Thyroid gland (tissue), 4 donors: ENCODE measurements around the gene IGF2BP3. TPM values are rescaled to one million over a fixed set of nuclear protein-coding genes. Genes with fewer than 3 reads are reported as not detected.

Source experiments
- DNase-seq, 2 donors: peaks; one replicate each; pipeline ENCODE4 v3.0.0-alpha.2; 2019
- H3K27ac ChIP-seq, 3 donors: fragments of 200-600 bp; sonication (generic); 1 replicate in 2 of 3; 2 replicates in 1 of 3; pipeline ENCODE4 v1.5.1; 2016 to 2019; ENCODE audit warnings: mild to moderate bottlenecking in 1 of 3, moderate library complexity in 1 of 3
- H3K27me3 ChIP-seq: fragments of 200-600 bp; sonication (generic); one replicate; pipeline ENCODE4 v1.5.1; 2019
- H3K36me3 ChIP-seq, 2 donors: fragments of 200-600 bp; sonication (generic); one replicate each; pipeline ENCODE4 v1.5.1; 2016 to 2019
- H3K4me1 ChIP-seq, 2 donors: fragments of 200-600 bp; sonication (generic); one replicate each; pipeline ENCODE4 v1.5.1; 2017 to 2019
- H3K4me3 ChIP-seq, 3 donors: fragments of 200-600 bp; sonication (generic); replicated peaks in 1 of 3; 1 replicate in 2 of 3; 2 replicates in 1 of 3; pipeline ENCODE4 v1.5.1; 2016; ENCODE audit warnings: mild to moderate bottlenecking in 1 of 3
- H3K9me3 ChIP-seq: fragments of 200-600 bp; sonication (generic); one replicate; pipeline ENCODE4 v1.5.1; 2017
- POLR2A ChIP-seq, 2 donors: fragments of 450-650 bp; IDR thresholded peaks; one replicate each; pipeline ENCODE4 v1.6.1; 2017; ENCODE audit warnings: antibody characterized with exemption in 2 of 2, mild to moderate bottlenecking in 2 of 2, moderate library complexity in 1 of 2
- WGBS, 2 donors: methylation state at CpG; one replicate each; pipeline ENCODE4 v1.1.5; 2017; 5-methylcytosine and 5-hydroxymethylcytosine counted together
- intact Hi-C: fragments of 100-400 bp; cut with DNase I; formaldehyde crosslinking; loops from one replicate; pipeline ENCODE4 v1.15.1; 2023
- total RNA-seq, 4 donors: library from RNA; depleted of rRNA; stranded (reverse); fragments of >200 nt; gene quantifications; one replicate each; pipeline ENCODE4 v1.2.3, GENCODE V29; 2016
- TF ChIP-seq, protein P1 (sequence below), 6 experiments: fragments of 200-600 bp in 3 of 6; fragments of 450-650 bp in 3 of 6; sonication (generic) in 3 of 6; IDR thresholded peaks; one replicate each; pipeline ENCODE4 v1.5.1; 2016 to 2019; ENCODE audit warnings: antibody characterized with exemption in 6 of 6, mild to moderate bottlenecking in 2 of 6, inconsistent platforms in 1 of 6, moderate library complexity in 1 of 6

The IGF2BP3 gene
- total RNA-seq, 4 donors from 2014 or later, result 0.67 to 5.2 (median 3.4) TPM

DNA sequence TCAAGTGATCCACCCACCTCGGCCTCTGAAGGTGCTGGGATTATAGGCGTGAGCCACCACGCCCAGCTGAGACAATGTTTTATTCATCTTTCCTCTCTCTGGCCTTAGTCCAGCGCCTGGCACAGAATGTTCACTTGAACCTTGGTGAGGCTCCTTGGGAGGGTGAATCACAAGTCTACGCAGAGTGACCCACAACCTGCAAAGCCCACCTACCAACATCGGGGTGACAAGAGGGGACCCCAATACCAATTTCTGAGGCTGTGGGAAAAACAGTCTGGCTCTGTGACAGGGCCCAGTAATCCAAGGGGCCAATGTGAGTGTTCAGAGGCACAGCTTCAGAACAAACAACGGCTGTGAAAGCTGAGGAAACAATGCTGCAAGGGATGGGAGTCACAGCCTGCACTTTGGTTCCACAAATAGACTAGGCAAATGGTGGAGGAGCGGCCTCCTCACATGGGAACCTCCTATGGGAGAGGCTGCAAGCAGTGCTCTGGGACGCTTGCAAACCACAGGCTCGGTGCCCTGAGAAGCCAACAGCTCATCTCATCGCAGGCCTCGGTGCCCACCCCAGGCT, 176.7 kb downstream of the IGF2BP3 start:
- TF ChIP-seq POLR2A (IDR thresholded peaks at IDR 0.05), result no peak
- TF ChIP-seq, protein P1, sequence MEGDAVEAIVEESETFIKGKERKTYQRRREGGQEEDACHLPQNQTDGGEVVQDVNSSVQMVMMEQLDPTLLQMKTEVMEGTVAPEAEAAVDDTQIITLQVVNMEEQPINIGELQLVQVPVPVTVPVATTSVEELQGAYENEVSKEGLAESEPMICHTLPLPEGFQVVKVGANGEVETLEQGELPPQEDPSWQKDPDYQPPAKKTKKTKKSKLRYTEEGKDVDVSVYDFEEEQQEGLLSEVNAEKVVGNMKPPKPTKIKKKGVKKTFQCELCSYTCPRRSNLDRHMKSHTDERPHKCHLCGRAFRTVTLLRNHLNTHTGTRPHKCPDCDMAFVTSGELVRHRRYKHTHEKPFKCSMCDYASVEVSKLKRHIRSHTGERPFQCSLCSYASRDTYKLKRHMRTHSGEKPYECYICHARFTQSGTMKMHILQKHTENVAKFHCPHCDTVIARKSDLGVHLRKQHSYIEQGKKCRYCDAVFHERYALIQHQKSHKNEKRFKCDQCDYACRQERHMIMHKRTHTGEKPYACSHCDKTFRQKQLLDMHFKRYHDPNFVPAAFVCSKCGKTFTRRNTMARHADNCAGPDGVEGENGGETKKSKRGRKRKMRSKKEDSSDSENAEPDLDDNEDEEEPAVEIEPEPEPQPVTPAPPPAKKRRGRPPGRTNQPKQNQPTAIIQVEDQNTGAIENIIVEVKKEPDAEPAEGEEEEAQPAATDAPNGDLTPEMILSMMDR (IDR thresholded peaks at IDR 0.05), result no peak
- Histone ChIP-seq H3K9me3 (no peaks in the 10 kb centered on the region), H3K27me3 (no peaks in the 10 kb centered on the region), H3K4me3 (no peak overlapping the region), H3K4me1 (peaks cover 14 to 16% of the 10 kb centered on the region in 2 donors), H3K27ac (no peak overlapping the region), H3K36me3 (no peaks in the 10 kb centered on the region)
- intact Hi-C loops, result no loop called here
- 88 to 93% methylated on average over 11 to 12 of the region's 12 CpGs for WGBS, 2 donors
- DNase-seq, result no peak

DNA sequence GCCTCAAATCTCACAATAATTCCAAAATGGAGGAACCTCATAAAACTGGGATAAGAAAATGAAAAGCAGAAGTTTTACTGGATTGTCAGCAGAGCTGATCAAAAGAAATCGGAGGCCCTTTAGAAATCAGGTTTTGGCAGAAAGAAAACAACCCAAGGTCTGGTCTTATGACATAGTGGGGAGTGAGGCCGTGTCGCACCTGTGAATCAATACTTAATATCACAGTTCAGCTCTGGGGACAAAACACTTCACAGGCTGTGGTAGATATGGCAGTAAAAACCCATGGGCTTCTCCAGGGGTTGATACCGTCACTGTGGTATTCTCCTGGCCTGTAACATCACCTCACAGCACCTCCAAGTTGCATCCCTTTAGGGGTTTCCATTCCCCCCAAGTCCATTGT, 177.7 kb downstream of the IGF2BP3 start:
- Histone ChIP-seq H3K4me1 (peaks cover 6 to 8% of the 10 kb centered on the region in 2 donors), H3K27ac (no peak overlapping the region), H3K4me3 (no peak overlapping the region), H3K36me3 (no peaks in the 10 kb centered on the region), H3K9me3 (no peaks in the 10 kb centered on the region), H3K27me3 (no peaks in the 10 kb centered on the region)
- DNase-seq, result no peak
- TF ChIP-seq, protein P1 (IDR thresholded peaks at IDR 0.05), result no peak
- no peak for TF ChIP-seq POLR2A (IDR thresholded peaks at IDR 0.05)
- intact Hi-C loops, result no loop called here
- WGBS, 2 donors, result 93 to 97% methylated on average over 4 of the region's 4 CpGs

DNA sequence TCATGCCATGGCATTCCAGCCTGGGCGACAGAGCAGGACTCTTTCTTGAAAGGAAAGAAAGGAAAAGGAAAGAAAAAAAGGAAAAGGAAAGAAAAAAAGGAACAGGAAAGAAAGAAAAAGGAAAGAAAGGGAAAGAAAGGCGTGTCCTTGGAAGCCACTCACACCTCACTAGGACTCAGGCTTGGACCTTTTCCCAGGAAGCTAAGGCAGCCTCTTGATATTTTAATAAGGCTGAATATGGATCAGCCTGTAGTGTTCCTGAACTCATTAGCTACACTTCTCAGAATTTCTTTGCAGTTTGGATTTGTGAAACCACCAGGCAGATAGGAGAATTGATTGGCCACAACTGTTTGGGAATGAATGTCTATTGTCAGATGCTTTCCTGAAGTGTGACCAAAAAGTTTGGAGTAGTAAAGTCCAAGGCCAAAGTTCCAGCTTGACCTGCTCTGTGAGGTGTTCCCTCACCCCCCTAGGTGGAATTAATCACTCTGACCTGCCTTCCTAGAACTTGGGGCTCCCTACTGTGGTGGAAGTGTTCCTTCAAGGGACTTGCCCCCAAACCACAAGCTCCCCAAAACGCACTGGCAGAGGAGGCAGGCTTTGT, 178.2 kb downstream of the IGF2BP3 start:
- intact Hi-C loops, result no loop called here
- Histone ChIP-seq H3K36me3 (no peaks in the 10 kb centered on the region), H3K4me1 (peaks cover 4 to 8% of the 10 kb centered on the region in 2 donors), H3K9me3 (no peaks in the 10 kb centered on the region), H3K4me3 (no peak overlapping the region), H3K27ac (no peak overlapping the region), H3K27me3 (no peaks in the 10 kb centered on the region)
- WGBS, 2 donors, result 77 to 84% methylated on average over 3 of the region's 3 CpGs
- no peak for TF ChIP-seq POLR2A (IDR thresholded peaks at IDR 0.05)
- TF ChIP-seq, protein P1 (IDR thresholded peaks at IDR 0.05), result no peak
- no peak for DNase-seq

DNA sequence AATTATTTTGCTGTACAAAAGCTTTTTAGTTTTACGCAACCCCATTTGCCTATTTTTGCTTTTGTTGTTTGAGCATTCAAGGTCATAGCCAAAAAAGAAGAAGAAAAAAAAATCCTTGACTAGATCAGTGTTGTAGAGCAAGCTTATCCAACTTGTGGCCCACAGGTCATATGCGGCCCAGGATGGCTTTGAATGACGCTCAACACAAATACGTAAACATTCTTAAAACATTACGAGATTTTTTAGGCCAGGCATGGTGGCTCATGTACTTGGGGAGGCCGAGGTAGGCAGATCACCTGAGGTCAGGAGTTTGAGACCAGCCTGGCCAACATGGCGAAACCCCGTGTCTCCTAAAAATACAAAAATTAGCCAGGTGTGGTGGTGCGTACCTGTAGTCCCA, 179.3 kb downstream of the IGF2BP3 start:
- WGBS, 2 donors, result 94 to 96% methylated on average over 9 of the region's 9 CpGs
- no peaks in the 10 kb centered on the region for H3K9me3 ChIP-seq
- peaks cover 4 to 8% of the 10 kb centered on the region in 2 donors for H3K4me1 ChIP-seq
- DNase-seq, result no peak
- no peak overlapping the region for H3K27ac ChIP-seq
- intact Hi-C loops, result no loop called here
- H3K4me3 ChIP-seq, result no peak overlapping the region
- TF ChIP-seq, protein P1 (IDR thresholded peaks at IDR 0.05), result no peak
- TF ChIP-seq POLR2A (IDR thresholded peaks at IDR 0.05), result no peak
- H3K36me3 ChIP-seq, result no peaks in the 10 kb centered on the region
- no peaks in the 10 kb centered on the region for H3K27me3 ChIP-seq

DNA sequence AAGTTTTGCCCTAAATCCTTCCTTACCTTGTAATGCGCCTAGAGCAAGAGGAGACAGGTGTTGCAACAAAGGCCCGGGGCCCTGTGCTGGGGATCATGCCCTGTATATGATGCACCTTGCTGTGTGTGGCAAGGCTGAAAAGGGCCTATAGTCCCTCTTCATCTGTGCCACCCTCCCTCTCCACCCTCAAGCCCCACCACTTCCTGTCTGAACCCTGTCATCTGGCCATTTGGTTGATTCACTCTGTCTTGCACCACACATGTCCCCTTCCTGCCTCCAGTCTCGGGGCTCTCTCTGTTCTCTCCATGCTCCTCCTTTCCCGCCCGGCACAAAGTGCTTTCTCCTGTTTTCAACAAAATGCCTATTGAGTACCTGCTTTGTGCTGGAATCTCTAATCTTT, 182.7 kb downstream of the IGF2BP3 start:
- H3K4me1 ChIP-seq, result peaks cover 3 to 8% of the 10 kb centered on the region in 2 donors
- TF ChIP-seq, protein P1 (IDR thresholded peaks at IDR 0.05), result no peak
- no peak for TF ChIP-seq POLR2A (IDR thresholded peaks at IDR 0.05)
- no peaks in the 10 kb centered on the region for H3K9me3 ChIP-seq
- H3K36me3 ChIP-seq, result no peaks in the 10 kb centered on the region
- H3K27ac ChIP-seq, result no peak overlapping the region
- H3K27me3 ChIP-seq, result no peaks in the 10 kb centered on the region
- intact Hi-C loops, result loop anchor here (10.0 kb wide), 1 partner anchor 87 kb away; no protein-coding TSS in a partner anchor
- H3K4me3 ChIP-seq, result no peak overlapping the region
- 91 to 93% methylated on average over 5 of the region's 5 CpGs for WGBS, 2 donors
- no peak for DNase-seq
